Endothelial cell of umbilical vein (primary cell): ENCODE results near the gene MSH3. TPM values are rescaled to one million over a fixed set of nuclear protein-coding genes. Genes with fewer than 3 reads are reported as not detected.

Source experiments
- BruUV-seq: library from RNA; stranded (reverse); fragments of 400-500 nt; replicated peaks from 2 replicates; lab custom pipeline; 2021; lab: Mats Ljungman, UMichigan
- CTCF ChIA-PET: fragments of 300-600, 350-600 bp; sonication (Branson Sonifier 250); formaldehyde crosslinking; loops from one replicate; lab custom pipeline; 2021; ENCODE audit warnings: antibody characterized with exemption, inconsistent platforms; lab: Charles Lee
- POLR2A ChIA-PET: fragments of 300-600, 350-600 bp; sonication (Branson Sonifier 250); formaldehyde crosslinking; loops from one replicate; lab custom pipeline; 2021; ENCODE audit warnings: antibody characterized with exemption, inconsistent platforms; lab: Charles Lee
- DNase-seq: peaks from one replicate; pipeline ENCODE4 v3.0.0-alpha.2; 2011; ENCODE audit warnings: low read depth, low spot score
- FAIRE-seq: peaks from 2 replicates; lab custom pipeline; 2011; peaks lifted over from hg19 to GRCh38; lab: Jason Lieb, UNC
- H2AFZ ChIP-seq: 2 replicates; pipeline ENCODE4 v1.6.0; 2012; ENCODE audit warnings: low read depth, low read length, control low read depth, inconsistent platforms
- H3K27ac ChIP-seq: 2 replicates; pipeline ENCODE4 v1.5.1; 2011; ENCODE audit warnings: low read depth, mild to moderate bottlenecking, control low read depth, low read length, moderate library complexity; ENCODE audit not compliant: insufficient read depth
- H3K27me3 ChIP-seq, 2 experiments: 2 replicates each; pipeline versions ENCODE4 v1.6.0 to v1.6.1; 2011; ENCODE audit warnings: low read length in 2 of 2, mixed read lengths in 1 of 2; ENCODE audit not compliant: control insufficient read depth in 2 of 2, insufficient read depth in 2 of 2
- H3K36me3 ChIP-seq, 2 experiments: 2 replicates in 1 of 2; 3 replicates in 1 of 2; pipeline ENCODE4 v1.5.1; 2011; ENCODE audit warnings: low read length in 2 of 2, mild to moderate bottlenecking in 1 of 2, moderate library complexity in 1 of 2; ENCODE audit not compliant: control insufficient read depth in 2 of 2, insufficient read depth in 2 of 2; ENCODE audit errors: extremely low read depth in 1 of 2
- H3K4me1 ChIP-seq: 3 replicates; pipeline ENCODE4 v1.5.1; 2011; ENCODE audit warnings: mild to moderate bottlenecking, low read length; ENCODE audit not compliant: control insufficient read depth, insufficient read depth; ENCODE audit errors: extremely low read depth
- H3K4me2 ChIP-seq: 2 replicates; pipeline ENCODE4 v1.6.1; 2011; ENCODE audit warnings: low read length, control low read depth, mixed read lengths; ENCODE audit not compliant: insufficient read depth
- H3K4me3 ChIP-seq, 3 experiments: fragments of 200-600 bp in 1 of 3; sonication (generic), shearing (Covaris generic) in 1 of 3; replicated peaks in 1 of 3; 2 replicates each; pipeline ENCODE4 v1.5.1; 2011 to 2016; ENCODE audit warnings: control low read depth in 3 of 3, low read length in 3 of 3, mild to moderate bottlenecking in 2 of 3, inconsistent platforms in 1 of 3, low read depth in 1 of 3, moderate library complexity in 1 of 3; ENCODE audit not compliant: insufficient read depth in 1 of 3
- H3K79me2 ChIP-seq: 2 replicates; pipeline ENCODE4 v1.6.0; 2012; ENCODE audit warnings: low read length, inconsistent platforms; ENCODE audit not compliant: control insufficient read depth, insufficient read depth
- H3K9ac ChIP-seq: replicated peaks from 2 replicates; pipeline ENCODE3; 2011; ENCODE audit warnings: low read length, control low read depth; ENCODE audit not compliant: insufficient read depth; ENCODE audit errors: extremely low read depth
- H3K9me1 ChIP-seq: replicated peaks from 3 replicates; pipeline ENCODE4 v1.6.0; 2011; ENCODE audit warnings: mild to moderate bottlenecking, low read length; ENCODE audit not compliant: control insufficient read depth, insufficient read depth; ENCODE audit errors: extremely low read depth
- H3K9me3 ChIP-seq: replicated peaks from 2 replicates; pipeline ENCODE4 v1.5.1; 2012; ENCODE audit warnings: low read length, inconsistent platforms; ENCODE audit not compliant: control insufficient read depth, insufficient read depth
- H4K20me1 ChIP-seq: replicated peaks from 2 replicates; pipeline ENCODE3; 2011; ENCODE audit warnings: mild to moderate bottlenecking, low read length; ENCODE audit not compliant: control insufficient read depth, insufficient read depth; ENCODE audit errors: extremely low read depth
- EZH2 ChIP-seq: IDR thresholded peaks from 2 replicates; pipeline ENCODE4 v1.6.1; 2012; ENCODE audit warnings: borderline replicate concordance, low read depth, mild to moderate bottlenecking, moderate library complexity, low read length, inconsistent platforms; ENCODE audit not compliant: severe bottlenecking
- FOS ChIP-seq: IDR thresholded peaks from 2 replicates; pipeline ENCODE4 v1.6.1; 2011; ENCODE audit warnings: mild to moderate bottlenecking, low read length, moderate library complexity, borderline replicate concordance; ENCODE audit not compliant: insufficient read depth
- GATA2 ChIP-seq: IDR thresholded peaks from 2 replicates; pipeline ENCODE4 v1.7.0; 2011; ENCODE audit warnings: low read depth, mild to moderate bottlenecking, moderate library complexity, mixed read lengths, low read length; ENCODE audit not compliant: insufficient read length, insufficient read depth
- JUN ChIP-seq: IDR thresholded peaks from 2 replicates; pipeline ENCODE4 v1.6.1; 2011; ENCODE audit warnings: borderline replicate concordance, low read depth; ENCODE audit not compliant: insufficient read length, insufficient read depth
- MYC ChIP-seq: IDR thresholded peaks from one replicate; pipeline ENCODE4 v1.6.1; 2011; ENCODE audit warnings: mild to moderate bottlenecking, low read depth, low read length
- POLR2A ChIP-seq: IDR thresholded peaks from 2 replicates; pipeline ENCODE4 v1.6.1; 2012; ENCODE audit warnings: low read depth, mild to moderate bottlenecking, control low read depth, low read length
- POLR2AphosphoS5 ChIP-seq: IDR thresholded peaks from 2 replicates; pipeline ENCODE4 v1.6.1; 2012; ENCODE audit warnings: low read depth, mild to moderate bottlenecking, control low read depth, low read length, moderate library complexity; ENCODE audit not compliant: insufficient read depth
- dilution Hi-C: fragments of 300-500 bp; cut with MboI; formaldehyde crosslinking; loops from one replicate; pipeline ENCODE4 v1.15.0; 2019; ENCODE audit warnings: low sequenced_read_pairs; ENCODE audit not compliant: extremely low pct_ligation_motif_present
- intact Hi-C: fragments of 100-400 bp; cut with micrococcal nuclease; formaldehyde crosslinking; loops from one replicate; pipeline ENCODE4 v1.10.0; 2022
- polyA plus RNA-seq, 4 experiments: library from polyadenylated mRNA; depleted of rRNA in 3 of 4; stranded (reverse) in 3 of 4; unstranded in 1 of 4; fragments of >200 nt; gene quantifications; 2 replicates each; pipeline versions ENCODE4 v1.2.1 to v1.2.3, GENCODE V29; 2011 to 2012; ENCODE audit warnings: missing spikeins in 1 of 4
- total RNA-seq: library from RNA; stranded (reverse); gene quantifications from 2 replicates; pipeline ENCODE4 v1.2.3, GENCODE V29; 2021
- TF ChIP-seq, protein P1 (sequence below): IDR thresholded peaks from 2 replicates; pipeline ENCODE4 v1.6.1; 2011; ENCODE audit not compliant: insufficient read depth, insufficient read length
- TF ChIP-seq, protein P2 (sequence below), 2 donors: IDR thresholded peaks; 1 replicate in 1 of 2; 2 replicates in 1 of 2; pipeline ENCODE4 v1.5.1; 2011; ENCODE audit warnings: low read length in 2 of 2, mild to moderate bottlenecking in 2 of 2, moderate library complexity in 2 of 2, control low read depth in 1 of 2, inconsistent platforms in 1 of 2, low read depth in 1 of 2; ENCODE audit not compliant: insufficient read depth in 1 of 2; ENCODE audit errors: extremely low read depth in 1 of 2

Gene MSH3
- total and polyA plus RNA-seq, 2 donors (not counting 3 experiments of a cell fraction or from before 2014, with no cell fraction given) = 2.0 to 13.0 TPM

DNA sequence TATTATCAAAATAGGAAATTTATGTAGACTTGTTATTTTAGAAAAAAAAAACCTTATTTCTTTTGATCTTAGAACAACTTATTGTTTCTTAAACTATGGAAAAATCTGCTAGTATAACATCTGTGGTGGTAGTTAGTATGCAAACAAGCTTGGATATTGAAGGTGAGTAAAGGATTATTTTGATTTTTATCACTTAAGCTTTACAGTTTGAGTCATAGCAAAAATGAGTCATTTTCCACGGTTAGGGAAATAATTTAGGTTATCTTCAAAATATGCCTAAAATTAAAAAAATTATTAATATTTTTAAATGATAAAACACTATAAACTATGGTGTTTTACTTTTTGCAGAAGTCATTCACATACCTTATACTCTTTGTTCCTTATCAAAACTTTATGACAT is 107.5 kb downstream of the MSH3 start:
- intact Hi-C loops = no loop called here
- Histone ChIP-seq H3K9me3 (no peaks in the 10 kb centered on the region), H4K20me1 (no peaks in the 10 kb centered on the region), H3K9ac (no peak overlapping the region), H3K79me2 (no peaks in the 10 kb centered on the region), H3K9me1 (no peaks in the 10 kb centered on the region), H3K27ac (no peak overlapping the region), H3K27me3 (no peaks in the 10 kb centered on the region), H3K4me3 (no peak overlapping the region), H2AFZ (no peak overlapping the region), H3K4me1 (no peaks in the 10 kb centered on the region), H3K4me2 (no peak overlapping the region), H3K36me3 (no peaks in the 10 kb centered on the region)
- ChIA-PET CTCF (interaction anchor here (1.0 to 1.1 kb wide), 3 partner anchors 14 to 36 kb away, joined by 3 to 4 read pairs (median 3); no protein-coding TSS in a partner anchor), POLR2A (no interaction called here)
- BruUV-seq = no TSS peak
- dilution Hi-C loops = no loop called here
- peak; percentile 18 for DNase-seq
- peak; percentile 10 for TF ChIP-seq GATA2
- TF ChIP-seq POLR2A = no peak
- TF ChIP-seq EZH2 = no peak
- TF ChIP-seq JUN = no peak
- peak; percentile 54 for TF ChIP-seq FOS
- TF ChIP-seq, protein P1, sequence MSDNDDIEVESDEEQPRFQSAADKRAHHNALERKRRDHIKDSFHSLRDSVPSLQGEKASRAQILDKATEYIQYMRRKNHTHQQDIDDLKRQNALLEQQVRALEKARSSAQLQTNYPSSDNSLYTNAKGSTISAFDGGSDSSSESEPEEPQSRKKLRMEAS = no peak
- TF ChIP-seq POLR2AphosphoS5 = no peak
- TF ChIP-seq MYC = no peak
- FAIRE-seq = no peak

DNA sequence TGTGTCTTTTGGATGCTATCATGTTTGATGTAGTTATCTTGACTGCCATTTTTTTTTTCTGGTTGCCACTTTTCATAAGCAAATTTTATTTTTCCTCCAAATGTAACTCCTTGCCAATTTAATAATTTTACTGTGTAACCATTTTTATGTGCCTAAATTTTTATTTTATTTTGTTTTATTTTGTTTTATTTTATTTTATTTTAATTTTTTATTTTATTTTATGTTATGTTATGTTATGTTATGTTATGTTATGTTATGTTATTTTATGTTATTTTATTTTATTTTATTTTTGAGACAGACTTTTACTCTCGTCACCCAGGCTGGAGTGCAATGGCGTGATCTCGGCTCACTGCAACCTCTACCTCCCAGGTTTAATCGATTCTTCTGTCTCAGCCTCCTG is 108.1 kb downstream of the MSH3 start:
- ChIA-PET POLR2A (no interaction called here), CTCF (interaction anchor here (1.0 kb wide), 2 partner anchors 14 to 16 kb away, joined by 3 read pairs; no protein-coding TSS in a partner anchor)
- no peaks in the 10 kb centered on the region for H3K27me3 ChIP-seq
- no peak for TF ChIP-seq POLR2A
- TF ChIP-seq GATA2 = no peak
- TF ChIP-seq EZH2 = no peak
- TF ChIP-seq POLR2AphosphoS5 = no peak
- TF ChIP-seq, protein P1 = no peak
- TF ChIP-seq JUN = no peak
- no peak for TF ChIP-seq MYC
- TF ChIP-seq FOS = no peak
- TF ChIP-seq, protein P2, sequence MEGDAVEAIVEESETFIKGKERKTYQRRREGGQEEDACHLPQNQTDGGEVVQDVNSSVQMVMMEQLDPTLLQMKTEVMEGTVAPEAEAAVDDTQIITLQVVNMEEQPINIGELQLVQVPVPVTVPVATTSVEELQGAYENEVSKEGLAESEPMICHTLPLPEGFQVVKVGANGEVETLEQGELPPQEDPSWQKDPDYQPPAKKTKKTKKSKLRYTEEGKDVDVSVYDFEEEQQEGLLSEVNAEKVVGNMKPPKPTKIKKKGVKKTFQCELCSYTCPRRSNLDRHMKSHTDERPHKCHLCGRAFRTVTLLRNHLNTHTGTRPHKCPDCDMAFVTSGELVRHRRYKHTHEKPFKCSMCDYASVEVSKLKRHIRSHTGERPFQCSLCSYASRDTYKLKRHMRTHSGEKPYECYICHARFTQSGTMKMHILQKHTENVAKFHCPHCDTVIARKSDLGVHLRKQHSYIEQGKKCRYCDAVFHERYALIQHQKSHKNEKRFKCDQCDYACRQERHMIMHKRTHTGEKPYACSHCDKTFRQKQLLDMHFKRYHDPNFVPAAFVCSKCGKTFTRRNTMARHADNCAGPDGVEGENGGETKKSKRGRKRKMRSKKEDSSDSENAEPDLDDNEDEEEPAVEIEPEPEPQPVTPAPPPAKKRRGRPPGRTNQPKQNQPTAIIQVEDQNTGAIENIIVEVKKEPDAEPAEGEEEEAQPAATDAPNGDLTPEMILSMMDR (IDR thresholded peaks at IDR 0.05; ENCODE audit: extremely low read depth in 1 of 2, insufficient read depth in 1 of 2, low read depth in 1 of 2, low read length in 2 of 2) = no peak
- H4K20me1 ChIP-seq = no peaks in the 10 kb centered on the region
- no peak for FAIRE-seq
- dilution Hi-C loops = no loop called here
- H3K9me3 ChIP-seq = no peaks in the 10 kb centered on the region
- no peak overlapping the region for H2AFZ ChIP-seq
- no peak overlapping the region for H3K9ac ChIP-seq
- BruUV-seq = no TSS peak
- H3K4me3 ChIP-seq = no peak overlapping the region
- intact Hi-C loops = no loop called here
- H3K79me2 ChIP-seq = no peaks in the 10 kb centered on the region
- no peaks in the 10 kb centered on the region for H3K9me1 ChIP-seq
- H3K4me2 ChIP-seq = no peak overlapping the region
- DNase-seq = no peak
- H3K4me1 ChIP-seq = no peaks in the 10 kb centered on the region
- no peak overlapping the region for H3K27ac ChIP-seq
- H3K36me3 ChIP-seq = no peaks in the 10 kb centered on the region
